ENCODE measurements around the gene TADA2B. TPM values are rescaled to one million over a fixed set of nuclear protein-coding genes. Genes with fewer than 3 reads are reported as not detected.

Gene TADA2B
- total and polyA plus RNA-seq, 2 donors (not counting 1 experiment from before 2014, with no cell fraction given), result 13.6 to 38.5 TPM

DNA sequence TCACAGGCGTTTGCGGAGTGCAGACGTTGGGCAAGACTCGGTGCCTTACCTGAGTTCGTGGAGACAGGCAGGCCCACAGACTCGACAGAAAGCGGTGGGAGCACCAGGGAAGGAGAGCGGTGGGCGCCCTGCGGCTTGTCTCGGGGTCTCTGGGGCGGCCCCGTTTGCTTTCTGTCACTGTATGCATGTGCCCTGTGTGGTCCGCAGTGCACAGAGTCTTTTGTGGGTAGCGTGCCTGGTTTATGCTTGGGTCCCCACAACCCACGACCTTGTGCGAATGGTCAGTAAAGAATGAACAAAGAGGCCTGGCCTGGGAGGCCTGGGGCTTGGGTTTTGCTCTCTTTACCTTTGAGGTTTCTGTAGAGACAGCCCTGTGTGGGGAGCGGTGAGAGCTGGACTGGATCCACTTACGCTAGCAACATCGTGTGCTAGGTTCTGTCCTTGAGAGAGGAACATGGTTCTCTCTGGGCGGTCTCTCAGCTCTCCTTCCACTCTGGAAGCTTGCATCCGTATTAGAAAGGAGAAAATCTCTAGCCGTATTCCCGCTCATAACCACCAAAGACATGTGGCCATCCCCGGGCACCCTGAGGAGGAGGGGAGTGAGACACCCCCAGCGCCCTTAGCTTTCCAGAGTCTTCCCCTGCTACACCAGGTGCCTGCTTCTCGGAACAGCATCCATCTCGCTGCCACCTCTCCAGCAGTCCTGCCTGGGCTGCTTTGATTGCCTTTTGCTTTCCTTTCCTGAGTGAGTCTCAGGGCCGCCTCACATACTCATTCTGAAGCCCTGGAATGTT is 1.2 kb downstream of the TADA2B start:
- Histone ChIP-seq H3K27ac (ENCODE audit: low read length in 2 of 2) (peak overlapping the region; percentile 68 to 85), H3K4me2 (replicated peaks; ENCODE audit: low read depth, low read length, poor library complexity, severe bottlenecking) (peak overlapping the region; percentile 82), H3K9ac (ENCODE audit: low read length) (peak overlapping the region; percentile 97), H3K36me3 (replicated peaks in 1 of 2; ENCODE audit: control extremely low read depth in 1 of 2, control insufficient read depth in 1 of 2, extremely low read depth in 1 of 2, insufficient read depth in 2 of 2, low read length in 1 of 2) (peaks cover 0 to 1% of the 10 kb centered on the region in 2 experiments), H3K4me1 (ENCODE audit: control insufficient read depth in 2 of 2, insufficient read depth in 2 of 2, low read length in 2 of 2) (peaks cover 31 to 48% of the 10 kb centered on the region in 2 donors), H3K27me3 (replicated peaks in 1 of 4; ENCODE audit: control extremely low read depth in 1 of 4, control insufficient read depth in 3 of 4, insufficient read depth in 4 of 4, low read length in 3 of 4) (no peaks in the 10 kb centered on the region), H2AFZ (ENCODE audit: insufficient read depth, low read depth, low read length, poor library complexity, severe bottlenecking) (peak overlapping the region; percentile 89), H3K4me3 (ENCODE audit: control extremely low read depth in 1 of 5, extremely low read depth in 1 of 5, insufficient read depth in 1 of 5, low read depth in 2 of 5, low read length in 4 of 5) (peak overlapping the region; percentile 32 to 96 (median 95)), H3K9me3 (ENCODE audit: control extremely low read depth in 1 of 3, control insufficient read depth in 2 of 3, insufficient read depth in 1 of 3, low read length in 2 of 3) (no peaks in the 10 kb centered on the region), H3K79me2 (ENCODE audit: control insufficient read depth, insufficient read depth, low read length) (peaks cover 59% of the 10 kb centered on the region), H4K20me1 (ENCODE audit: control insufficient read depth, insufficient read depth, low read length, poor library complexity, severe bottlenecking) (peaks cover 57% of the 10 kb centered on the region)
- ATAC-seq (ENCODE audit: low read depth) (no peak), DNase-seq (no peak)
- TF ChIP-seq EZH2 (IDR thresholded peaks at IDR 0.05; ENCODE audit: borderline replicate concordance, insufficient read depth, low read depth, low read length, poor library complexity, severe bottlenecking), result no peak
- TF ChIP-seq, protein P1, sequence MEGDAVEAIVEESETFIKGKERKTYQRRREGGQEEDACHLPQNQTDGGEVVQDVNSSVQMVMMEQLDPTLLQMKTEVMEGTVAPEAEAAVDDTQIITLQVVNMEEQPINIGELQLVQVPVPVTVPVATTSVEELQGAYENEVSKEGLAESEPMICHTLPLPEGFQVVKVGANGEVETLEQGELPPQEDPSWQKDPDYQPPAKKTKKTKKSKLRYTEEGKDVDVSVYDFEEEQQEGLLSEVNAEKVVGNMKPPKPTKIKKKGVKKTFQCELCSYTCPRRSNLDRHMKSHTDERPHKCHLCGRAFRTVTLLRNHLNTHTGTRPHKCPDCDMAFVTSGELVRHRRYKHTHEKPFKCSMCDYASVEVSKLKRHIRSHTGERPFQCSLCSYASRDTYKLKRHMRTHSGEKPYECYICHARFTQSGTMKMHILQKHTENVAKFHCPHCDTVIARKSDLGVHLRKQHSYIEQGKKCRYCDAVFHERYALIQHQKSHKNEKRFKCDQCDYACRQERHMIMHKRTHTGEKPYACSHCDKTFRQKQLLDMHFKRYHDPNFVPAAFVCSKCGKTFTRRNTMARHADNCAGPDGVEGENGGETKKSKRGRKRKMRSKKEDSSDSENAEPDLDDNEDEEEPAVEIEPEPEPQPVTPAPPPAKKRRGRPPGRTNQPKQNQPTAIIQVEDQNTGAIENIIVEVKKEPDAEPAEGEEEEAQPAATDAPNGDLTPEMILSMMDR (IDR thresholded peaks at IDR 0.05), result no peak
- POLR2A ChIA-PET, result interaction anchor here (1.0 to 4.6 kb wide), 5 partner anchors 15 to 81 kb away, joined by 3 to 36 read pairs (median 4); partner anchors contain the start of gene GRPEL1
- Mint-ChIP-seq H3K4me1 (peaks cover 59% of the 10 kb centered on the region), H3K4me3 (peak overlapping the region; percentile 91), H3K9me3 (ENCODE audit: insufficient read depth) (no peaks in the 10 kb centered on the region), H3K27ac (peak overlapping the region; percentile 86), H3K27me3 (no peaks in the 10 kb centered on the region)
- CTCF ChIA-PET, result interaction anchor here (0.6 to 9.5 kb wide), 9 partner anchors 9 to 134 kb away, joined by 3 to 164 read pairs (median 6); partner anchors contain the start of genes GRPEL1 and TBC1D14
- intact Hi-C loops (cut with micrococcal nuclease), result no loop called here
- 41% methylated on average over 27 of the region's 29 CpGs for WGBS (ENCODE audit: insufficient coverage)

DNA sequence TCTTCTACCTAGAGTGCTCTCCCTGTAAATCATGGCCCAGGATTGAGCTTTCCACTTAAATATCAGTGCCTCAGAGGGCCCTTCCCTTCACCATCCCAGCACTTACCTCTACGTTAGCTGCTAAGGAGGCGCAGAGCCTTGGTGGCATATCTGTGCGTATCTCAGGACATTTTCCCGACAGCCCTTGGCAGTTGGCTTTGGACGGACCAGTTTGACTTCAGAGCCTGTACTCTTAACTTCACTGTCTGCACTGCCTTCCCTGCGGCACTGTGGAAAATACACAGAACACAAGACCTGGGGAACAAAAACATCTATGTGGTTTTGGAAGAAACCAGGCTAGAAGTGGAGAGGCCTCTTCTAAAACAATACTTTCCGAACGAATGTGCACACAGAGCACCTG is 2.4 kb downstream of the TADA2B start:
- H3K4me3 ChIP-seq (ENCODE audit: control extremely low read depth in 1 of 5, extremely low read depth in 1 of 5, insufficient read depth in 1 of 5, low read depth in 2 of 5, low read length in 4 of 5), result peak overlapping the region in 1 of 5 experiments; percentile 18
- WGBS (ENCODE audit: insufficient coverage), result 78% methylated on average over 7 of the region's 8 CpGs
- peaks cover 69% of the 10 kb centered on the region for H4K20me1 ChIP-seq (ENCODE audit: control insufficient read depth, insufficient read depth, low read length, poor library complexity, severe bottlenecking)
- ChIA-PET CTCF (interaction anchor here (1.0 to 9.5 kb wide), 4 partner anchors 10 to 135 kb away, joined by 3 to 164 read pairs (median 8); partner anchors contain the start of genes GRPEL1 and TBC1D14), POLR2A (interaction anchor here (1.5 kb wide), 1 partner anchor 22 kb away, joined by 9 read pairs; the partner anchor contains the start of gene GRPEL1)
- H3K27me3 Mint-ChIP-seq, result no peaks in the 10 kb centered on the region
- no peaks in the 10 kb centered on the region for H3K27me3 ChIP-seq (replicated peaks in 1 of 4; ENCODE audit: control extremely low read depth in 1 of 4, control insufficient read depth in 3 of 4, insufficient read depth in 4 of 4, low read length in 3 of 4)
- TF ChIP-seq EZH2 (IDR thresholded peaks at IDR 0.05; ENCODE audit: borderline replicate concordance, insufficient read depth, low read depth, low read length, poor library complexity, severe bottlenecking), result no peak
- TF ChIP-seq, protein P1 (IDR thresholded peaks at IDR 0.05), result no peak
- peak overlapping the region; percentile 97 for H3K9ac ChIP-seq (ENCODE audit: low read length)
- no peaks in the 10 kb centered on the region for H3K9me3 ChIP-seq (ENCODE audit: control extremely low read depth in 1 of 3, control insufficient read depth in 2 of 3, insufficient read depth in 1 of 3, low read length in 2 of 3)
- peak overlapping the region; percentile 73 for H3K27ac Mint-ChIP-seq
- peak overlapping the region; percentile 82 for H3K4me2 ChIP-seq (replicated peaks; ENCODE audit: low read depth, low read length, poor library complexity, severe bottlenecking)
- peaks cover 63% of the 10 kb centered on the region for H3K4me1 Mint-ChIP-seq
- peaks cover 1 to 3% of the 10 kb centered on the region in 2 experiments for H3K36me3 ChIP-seq (replicated peaks in 1 of 2; ENCODE audit: control extremely low read depth in 1 of 2, control insufficient read depth in 1 of 2, extremely low read depth in 1 of 2, insufficient read depth in 2 of 2, low read length in 1 of 2)
- H3K79me2 ChIP-seq (ENCODE audit: control insufficient read depth, insufficient read depth, low read length), result peaks cover 71% of the 10 kb centered on the region
- ATAC-seq (ENCODE audit: low read depth) (no peak), DNase-seq (no peak)
- H2AFZ ChIP-seq (ENCODE audit: insufficient read depth, low read depth, low read length, poor library complexity, severe bottlenecking), result no peak overlapping the region
- no peak overlapping the region for H3K27ac ChIP-seq (ENCODE audit: low read length in 2 of 2)
- peak overlapping the region; percentile 91 for H3K4me3 Mint-ChIP-seq
- peaks cover 31 to 48% of the 10 kb centered on the region in 2 donors for H3K4me1 ChIP-seq (ENCODE audit: control insufficient read depth in 2 of 2, insufficient read depth in 2 of 2, low read length in 2 of 2)
- H3K9me3 Mint-ChIP-seq (ENCODE audit: insufficient read depth), result no peaks in the 10 kb centered on the region
- intact Hi-C loops (cut with micrococcal nuclease), result no loop called here

Data from B cell (primary cell).